Stimulated activated CD8-positive, alpha-beta memory T cell treated with anti-CD3 and anti-CD28 coated beads, Interleukin-12 subunit alpha, Interleukin-12 subunit beta, amount 100 ng/mL, for 1 hour (primary cell): ENCODE measurements around the gene BRICD5.
"Not testable (repeated sequence)": the region's sequence is repeated elsewhere in the genome, so short reads cannot be mapped to it uniquely, and the experiment has no call there.

Experiments
- DNase-seq: peaks from one replicate; pipeline ENCODE4 v3.0.0-alpha.2; 2020; ENCODE audit warnings: low read depth

BRICD5 gene

GRCh38 chr16:2223221-2223941 lies 12.7 kb upstream of the BRICD5 start, which contains the start of gene E4F1:
TSS of gene E4F1 (plus strand) at chr16:2223591. CDS start at chr16:2223614, 23 bp downstream.
- DNase-seq: peak; percentile 97

DNA sequence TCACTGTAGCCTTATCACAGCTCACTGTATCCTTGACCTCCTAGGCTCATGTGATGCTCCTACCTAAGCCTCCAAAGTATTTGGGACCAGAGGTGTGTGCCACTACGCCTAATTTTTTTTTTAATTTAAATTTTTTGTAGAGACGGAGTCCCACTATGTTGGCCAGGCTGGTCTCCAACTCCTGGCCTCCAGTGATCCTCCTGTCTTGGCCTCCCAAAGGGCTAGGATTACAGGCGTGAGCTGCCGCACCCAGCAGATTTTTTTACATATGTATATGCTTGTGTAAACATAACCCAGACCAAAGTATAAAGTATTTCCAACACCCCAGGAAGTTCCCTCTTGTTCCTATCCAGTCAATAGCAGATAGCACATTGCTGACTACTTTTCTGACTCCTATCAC lies 5.7 kb upstream of the BRICD5 start:
- DNase-seq: no peak

DNA sequence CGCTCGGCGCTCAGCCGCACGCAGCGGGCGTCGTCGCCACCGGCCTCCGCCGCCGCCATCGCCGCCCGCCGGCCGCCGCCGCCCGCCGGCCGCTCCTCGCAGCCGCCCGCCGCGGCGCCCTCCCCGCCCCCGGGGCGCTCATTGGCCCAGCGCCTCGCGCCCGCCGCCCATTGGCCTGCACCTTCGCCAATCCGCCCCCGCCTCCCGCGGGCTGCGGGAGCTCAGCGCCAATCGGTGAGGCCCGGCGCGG lies 4.0 kb upstream of the BRICD5 start, which contains the start of gene PGP:
PGP (minus strand) TSS at position 122 of the 250 bp plus-strand sequence; CDS start at position 59, 63 bp downstream.
- no peak for DNase-seq

- no peak for DNase-seq
These were observed 3.4 kb upstream of the BRICD5 start for GRCh38 chr16:2213817-2214718.

- DNase-seq: no peak
These were observed 2.0 kb upstream of the BRICD5 start for GRCh38 chr16:2212362-2213324.

- DNase-seq: no peak
These were observed 1.3 kb upstream of the BRICD5 start for GRCh38 chr16:2211923-2212347.

GRCh38 chr16:2210009-2210332 lies 692 bp downstream of the BRICD5 start:
- DNase-seq: no peak

DNA sequence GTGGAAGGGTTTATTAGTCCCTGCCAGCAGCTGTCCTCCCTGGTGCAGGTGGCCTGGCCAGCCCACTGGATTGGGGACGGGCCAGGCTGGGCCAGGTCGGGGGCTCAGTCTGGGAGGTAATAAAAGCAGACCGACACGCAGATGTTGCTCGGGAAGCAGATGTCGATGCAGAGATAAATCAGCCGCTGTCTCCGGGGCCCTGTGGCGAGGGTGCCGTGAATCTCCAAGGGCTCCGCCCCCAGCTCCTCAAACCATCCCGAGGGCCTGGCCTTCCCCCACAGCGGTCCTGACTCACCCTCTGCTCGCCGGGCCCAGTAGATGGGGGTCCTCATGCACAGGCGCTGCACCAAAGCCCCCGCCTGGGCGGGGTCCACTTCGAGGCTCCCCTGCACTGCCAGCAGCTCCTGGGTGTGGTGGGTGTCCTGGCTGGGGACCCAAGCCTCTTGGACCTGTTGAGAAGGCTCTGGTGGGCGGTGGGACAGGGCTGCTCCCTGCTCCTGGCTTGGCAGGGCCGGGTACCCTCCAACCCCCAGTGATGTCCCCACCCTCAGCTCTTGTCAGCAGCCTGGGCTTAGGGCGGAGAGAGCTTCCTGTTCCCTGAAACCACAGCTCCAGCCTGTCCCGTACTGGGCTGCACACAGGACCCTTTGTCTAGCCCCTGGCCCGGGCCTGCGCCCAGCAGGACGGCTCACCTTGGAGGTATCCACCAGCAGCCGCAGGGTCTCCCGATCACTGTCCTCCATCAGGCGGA lies 1.2 kb downstream of the BRICD5 start:
- no peak for DNase-seq

DNA sequence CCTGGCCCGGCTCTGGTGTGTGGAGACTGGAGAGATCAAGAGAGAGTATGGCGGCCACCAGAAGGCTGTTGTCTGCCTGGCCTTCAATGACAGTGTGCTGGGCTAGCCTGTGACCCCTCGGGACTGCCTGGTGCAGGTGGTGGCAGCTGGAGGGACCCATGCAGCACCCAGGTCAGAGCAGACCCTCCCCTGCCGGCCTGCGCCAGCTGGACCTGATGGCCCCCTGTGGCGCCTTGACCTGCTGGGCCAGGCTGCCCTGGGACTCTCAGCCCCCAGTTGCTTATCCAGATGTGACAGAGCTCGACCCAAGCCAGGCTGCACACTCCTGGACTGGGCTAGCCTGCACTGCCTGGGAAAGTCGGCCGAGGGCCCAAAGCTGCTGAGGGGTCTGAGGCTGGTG lies 1.9 kb downstream of the BRICD5 start:
- DNase-seq: no peak

GRCh38 chr16:2208308-2208707 lies 2.4 kb downstream of the BRICD5 start:
- no peak for DNase-seq

- DNase-seq: no peak
These were observed 2.8 kb downstream of the BRICD5 start for GRCh38 chr16:2207872-2208271.

DNA sequence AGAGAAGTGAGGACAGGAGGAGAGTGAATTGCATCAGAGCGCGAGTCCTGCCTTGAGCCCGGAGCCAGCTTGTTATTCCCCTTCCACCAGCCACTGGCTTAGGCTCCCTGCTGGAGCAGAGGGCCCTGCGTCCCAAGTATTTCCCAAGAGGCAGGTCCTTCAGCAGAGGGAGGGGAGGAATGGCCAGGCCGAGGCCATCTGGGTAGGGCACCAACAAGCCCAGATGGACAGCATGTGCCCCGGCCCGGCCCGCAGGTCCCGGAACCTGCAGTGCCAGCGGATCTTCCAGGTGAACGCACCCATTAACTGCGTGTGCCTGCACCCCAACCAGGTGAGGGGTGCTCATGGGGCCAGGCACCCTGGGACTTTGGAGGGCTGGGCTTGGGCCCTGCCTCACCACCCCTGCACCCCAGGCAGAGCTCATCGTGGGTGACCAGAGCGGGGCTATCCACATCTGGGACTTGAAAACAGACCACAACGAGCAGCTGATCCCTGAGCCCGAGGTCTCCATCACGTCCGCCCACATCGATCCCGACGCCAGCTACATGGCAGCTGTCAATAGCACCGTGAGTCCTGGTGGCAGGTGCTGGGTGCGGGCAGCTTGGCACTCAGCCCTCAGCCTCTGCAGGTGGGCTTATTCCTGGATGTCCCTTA lies 3.8 kb downstream of the BRICD5 start:
- DNase-seq: no peak

GRCh38 chr16:2206420-2206779 lies 4.3 kb downstream of the BRICD5 start:
- no peak for DNase-seq

- DNase-seq: no peak
These were observed 4.7 kb downstream of the BRICD5 start for GRCh38 chr16:2205967-2206313.

DNA sequence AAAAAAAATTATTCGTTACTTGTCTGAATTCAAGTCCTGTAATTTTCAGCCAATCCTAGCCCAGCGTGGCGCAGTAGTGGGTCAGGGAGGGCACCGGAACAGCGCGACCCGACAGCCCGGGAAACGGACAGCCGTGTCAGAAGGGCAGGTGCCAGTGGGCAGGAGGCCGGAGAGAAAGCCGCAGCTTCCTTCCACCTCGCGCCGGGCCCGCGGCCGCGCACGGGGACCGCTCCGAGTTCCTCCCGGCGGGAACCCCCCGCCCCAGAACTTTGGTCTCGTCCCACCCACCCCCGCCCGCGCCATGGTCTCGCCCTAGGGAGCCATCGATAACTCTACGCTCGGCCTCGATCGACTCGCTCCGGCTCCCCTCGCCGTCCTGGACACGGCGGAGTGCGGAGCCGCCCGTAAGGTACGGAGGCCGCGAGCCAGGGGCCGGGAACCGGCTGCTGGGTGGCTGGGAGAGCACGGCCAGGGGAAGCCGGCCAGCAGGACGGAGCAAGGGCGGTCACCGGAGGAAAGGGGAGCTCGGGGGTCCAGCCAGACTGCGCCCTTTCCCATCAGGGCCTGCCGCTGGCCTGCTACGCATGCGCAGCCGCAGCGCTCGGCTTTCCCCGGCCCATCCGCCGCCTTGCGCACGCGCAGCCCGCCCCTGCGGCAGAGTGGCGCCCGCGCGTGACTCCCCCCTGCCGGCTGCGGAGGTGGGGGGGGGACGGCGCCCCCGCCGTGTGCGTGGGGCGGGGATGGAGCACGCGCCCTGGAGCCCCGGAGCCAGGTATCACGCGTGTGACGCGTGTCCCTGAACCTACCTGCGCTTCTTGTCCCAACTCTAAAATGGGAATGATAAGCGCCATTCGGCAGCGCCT lies 5.3 kb downstream of the BRICD5 start, which contains the start of gene MLST8:
MLST8 (plus strand) TSS at position 351 of the 863 bp plus-strand sequence. CDS start 632 bp downstream, outside the sequence.
- DNase-seq: peak; percentile 82

DNA sequence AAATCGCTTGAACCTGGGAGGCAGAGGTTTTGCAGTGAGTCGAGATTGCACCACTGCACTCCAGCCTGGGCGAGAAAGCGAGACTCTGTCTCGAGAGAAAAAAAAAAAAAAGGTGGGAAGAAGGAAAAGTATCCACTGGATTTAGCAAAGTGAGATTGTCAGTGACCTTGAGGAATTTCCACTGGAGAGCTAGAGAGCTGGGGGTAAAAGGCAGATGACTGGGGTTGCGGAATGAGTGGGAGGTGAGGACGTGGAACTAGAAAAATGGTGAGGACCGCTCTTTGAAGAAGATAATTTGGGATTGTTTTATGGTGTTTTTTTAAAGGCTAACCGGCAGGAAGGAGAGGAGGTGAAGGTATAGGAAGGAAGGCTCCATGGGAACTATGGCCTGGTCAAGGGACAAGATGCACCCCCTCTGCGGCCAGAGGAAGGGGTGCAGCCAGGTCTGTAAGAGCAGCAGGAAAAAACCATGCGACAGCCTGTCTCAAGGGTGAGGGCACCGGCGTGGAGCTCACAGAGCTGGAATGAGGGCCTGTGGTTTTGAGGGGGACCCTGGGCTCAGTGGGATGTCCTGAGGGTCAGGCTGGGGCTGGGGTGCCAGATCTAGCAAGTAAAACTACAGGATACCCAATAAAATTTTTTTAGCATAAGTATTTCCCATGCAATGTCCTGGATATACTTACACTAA lies 6.1 kb downstream of the BRICD5 start:
- no peak for DNase-seq

GRCh38 chr16:2203119-2203688 lies 7.5 kb downstream of the BRICD5 start:
- not testable (repeated sequence) for DNase-seq

- DNase-seq: no peak
These were observed 10.3 kb downstream of the BRICD5 start for GRCh38 chr16:2200313-2200712.

DNA sequence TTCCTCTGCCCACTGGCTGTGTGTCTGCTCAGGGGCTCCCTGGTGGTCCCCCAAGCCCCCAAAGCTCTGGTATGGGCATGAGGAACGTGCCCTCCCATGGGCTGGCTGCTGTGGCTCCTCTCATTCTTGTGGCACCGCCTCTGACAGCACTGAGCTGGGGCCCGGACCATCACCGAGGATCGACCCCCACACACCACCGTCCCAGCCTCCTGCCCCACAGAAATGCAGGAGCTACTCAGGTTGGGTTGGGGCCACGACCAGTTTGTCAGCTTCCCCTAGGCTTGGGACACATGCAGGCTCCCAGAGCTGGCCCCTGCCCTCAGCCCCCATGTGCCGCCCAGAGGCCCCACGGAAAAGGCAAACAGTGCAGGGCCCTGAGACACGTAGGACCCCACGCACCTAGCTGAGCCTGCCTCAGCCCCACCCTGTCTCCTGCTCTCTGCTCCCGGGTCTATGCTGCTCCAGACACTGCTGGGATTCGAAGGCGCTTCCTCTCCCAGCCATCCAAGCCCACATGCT lies 11.0 kb downstream of the BRICD5 start:
- no peak for DNase-seq
